Stimulated activated CD8-positive, alpha-beta memory T cell treated with anti-CD3 and anti-CD28 coated beads, Interleukin-2, amount 100 ng/mL, for 48 hours (primary cell): ENCODE measurements around the gene CNIH2.
"Not testable (repeated sequence)": the region's sequence is repeated elsewhere in the genome, so short reads cannot be mapped to it uniquely, and the experiment has no call there.

Source experiments
- DNase-seq, 2 donors: peaks; one replicate each; pipeline ENCODE4 v3.0.0-alpha.2; 2020; ENCODE audit warnings: low read depth in 2 of 2

The CNIH2 gene

GRCh38 chr11:66276619-66277018, 1.4 kb upstream of the CNIH2 start:
- DNase-seq: not testable (repeated sequence)

GRCh38 chr11:66277064-66277463, 911 bp upstream of the CNIH2 start:
- DNase-seq: not testable (repeated sequence)

GRCh38 chr11:66278363-66279091, 552 bp downstream of the CNIH2 start:
- no peak for DNase-seq

GRCh38 chr11:66279092-66279734, 1.2 kb downstream of the CNIH2 start:
- no peak for DNase-seq

DNA sequence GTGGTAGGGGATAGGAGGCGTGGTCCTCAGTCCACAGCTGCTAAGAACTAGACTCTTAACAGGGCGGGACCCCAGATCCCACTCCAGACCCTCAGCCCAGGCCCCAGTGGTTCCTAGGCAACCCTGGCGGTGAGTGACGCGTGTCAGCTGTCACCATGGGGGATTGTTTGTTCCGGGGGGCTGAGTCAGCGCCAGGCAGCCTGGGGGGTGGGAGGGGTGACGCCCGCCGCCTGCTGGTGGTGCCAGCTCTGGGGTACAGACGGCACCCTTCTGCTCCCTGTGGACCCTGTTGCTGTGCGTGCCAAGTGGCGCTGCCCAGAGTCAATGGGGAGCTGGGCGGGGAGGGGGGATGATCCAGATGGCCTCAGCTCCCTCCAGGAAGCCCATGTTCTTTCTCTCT, 2.5 kb downstream of the CNIH2 start:
- no peak for DNase-seq

GRCh38 chr11:66281001-66281400, 3.0 kb downstream of the CNIH2 start:
- DNase-seq: no peak

GRCh38 chr11:66281776-66282467, 3.9 kb downstream of the CNIH2 start:
- no peak for DNase-seq

- peak; percentile 99 to 100 for DNase-seq
These were observed 4.8 kb downstream of the CNIH2 start for GRCh38 chr11:66282468-66283455.

GRCh38 chr11:66283461-66284105, 5.6 kb downstream of the CNIH2 start:
- DNase-seq: no peak

- no peak for DNase-seq
These were observed 6.6 kb downstream of the CNIH2 start for GRCh38 chr11:66284526-66285078.

DNA sequence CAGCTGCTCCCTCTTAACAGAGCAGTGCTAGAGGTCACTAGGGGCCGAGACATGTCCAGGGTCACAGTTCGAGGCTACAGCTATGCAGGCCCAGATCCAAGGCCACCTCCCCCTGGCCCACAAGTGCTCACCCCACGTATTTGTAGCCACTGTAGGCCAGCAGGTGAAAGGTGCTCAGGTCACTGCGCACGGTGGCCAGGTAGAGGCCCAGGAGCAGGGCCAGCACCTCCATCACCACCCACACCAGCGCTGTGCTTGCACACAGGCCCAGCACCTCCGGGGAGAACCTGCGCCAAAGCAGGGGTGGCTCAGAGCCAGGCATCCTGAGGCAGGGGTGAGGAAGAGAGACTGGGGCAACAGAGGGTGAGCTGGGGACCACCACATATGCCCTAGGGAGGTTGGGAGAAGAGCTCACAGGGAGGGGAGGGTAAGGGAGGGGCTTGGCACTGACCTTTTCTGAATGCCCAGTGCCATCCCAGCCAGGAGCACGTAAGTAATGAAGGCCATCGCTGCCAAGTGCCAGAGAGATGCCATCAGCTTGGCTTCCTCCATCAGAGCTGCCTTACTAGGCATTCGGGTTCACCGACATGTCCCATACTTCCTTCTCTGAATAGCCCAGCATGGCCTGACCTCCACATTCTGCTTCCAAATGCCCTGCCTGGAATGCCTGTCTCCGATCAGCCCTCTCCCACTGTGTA, 7.4 kb downstream of the CNIH2 start:
- DNase-seq: no peak

- DNase-seq: no peak
These were observed 8.7 kb downstream of the CNIH2 start for GRCh38 chr11:66286699-66287098.

DNA sequence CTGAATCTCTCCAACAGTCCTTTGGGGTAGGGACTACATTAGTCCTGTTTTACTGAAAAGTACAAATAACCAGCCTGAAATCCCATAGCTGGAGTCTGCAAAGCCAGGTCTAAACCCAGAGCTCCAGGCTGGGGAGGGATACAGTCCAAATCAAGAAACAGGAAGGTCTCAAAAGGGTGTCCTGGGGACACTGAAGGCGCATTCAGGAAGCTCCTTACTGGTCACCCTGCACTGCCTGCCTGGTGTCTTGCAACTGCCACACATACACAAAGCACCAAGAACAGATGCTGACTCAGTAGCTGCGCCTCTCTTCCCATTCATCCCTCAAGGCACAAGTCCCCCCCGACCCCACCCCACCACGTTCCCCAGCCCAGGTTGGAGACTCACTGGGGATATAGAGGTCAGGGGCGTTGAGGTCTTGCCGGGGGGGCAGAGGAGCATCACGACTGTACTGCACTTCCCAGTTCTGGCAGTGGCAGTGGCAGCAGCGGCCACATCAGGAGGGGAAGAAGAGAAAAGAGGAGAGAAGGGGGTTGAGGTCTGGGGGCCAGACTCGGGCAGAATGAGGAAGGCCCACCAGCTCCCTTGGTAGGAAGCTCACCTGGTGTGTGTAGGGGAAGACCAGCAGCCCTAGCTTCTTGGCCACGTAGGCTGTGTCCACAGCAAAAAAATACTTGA, 9.4 kb downstream of the CNIH2 start:
- no peak for DNase-seq

DNA sequence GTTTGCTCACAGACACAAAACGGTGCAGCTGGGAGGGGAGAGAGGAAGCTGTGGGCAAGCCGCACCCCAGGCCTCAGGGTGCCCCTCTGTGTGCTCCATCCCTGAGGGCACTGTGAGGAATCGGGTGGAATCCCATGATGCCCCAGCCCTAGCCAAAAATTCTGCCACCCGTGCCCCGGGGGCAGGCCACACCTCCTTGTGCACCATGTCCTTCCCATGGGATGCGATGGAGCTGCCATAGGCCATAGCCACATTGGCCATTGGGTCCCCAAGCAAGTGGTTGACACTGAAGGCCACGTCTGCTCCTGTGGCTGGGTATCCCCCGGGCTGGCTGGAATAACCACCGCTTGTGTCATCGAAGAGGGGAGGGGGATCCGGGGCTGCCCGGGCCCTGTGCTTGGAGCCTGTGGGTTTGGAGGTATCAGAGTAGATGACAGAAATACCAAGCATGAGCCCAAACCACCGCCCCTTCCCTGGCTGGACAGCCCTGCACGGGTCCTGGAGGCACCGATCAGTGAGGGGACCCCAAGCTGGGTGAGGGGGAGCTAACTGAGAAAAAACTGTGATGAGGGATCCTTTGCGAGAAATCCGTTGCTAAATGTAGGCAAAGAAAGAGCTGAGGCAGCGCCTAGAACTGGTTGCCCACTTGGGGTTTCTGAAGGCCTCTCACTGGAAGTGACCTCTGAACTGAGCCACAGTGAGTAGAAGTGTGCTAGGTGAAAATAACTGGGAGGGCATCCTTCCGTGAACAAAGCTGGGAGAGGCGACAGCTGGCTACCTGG, 10.1 kb downstream of the CNIH2 start:
- DNase-seq: no peak

DNA sequence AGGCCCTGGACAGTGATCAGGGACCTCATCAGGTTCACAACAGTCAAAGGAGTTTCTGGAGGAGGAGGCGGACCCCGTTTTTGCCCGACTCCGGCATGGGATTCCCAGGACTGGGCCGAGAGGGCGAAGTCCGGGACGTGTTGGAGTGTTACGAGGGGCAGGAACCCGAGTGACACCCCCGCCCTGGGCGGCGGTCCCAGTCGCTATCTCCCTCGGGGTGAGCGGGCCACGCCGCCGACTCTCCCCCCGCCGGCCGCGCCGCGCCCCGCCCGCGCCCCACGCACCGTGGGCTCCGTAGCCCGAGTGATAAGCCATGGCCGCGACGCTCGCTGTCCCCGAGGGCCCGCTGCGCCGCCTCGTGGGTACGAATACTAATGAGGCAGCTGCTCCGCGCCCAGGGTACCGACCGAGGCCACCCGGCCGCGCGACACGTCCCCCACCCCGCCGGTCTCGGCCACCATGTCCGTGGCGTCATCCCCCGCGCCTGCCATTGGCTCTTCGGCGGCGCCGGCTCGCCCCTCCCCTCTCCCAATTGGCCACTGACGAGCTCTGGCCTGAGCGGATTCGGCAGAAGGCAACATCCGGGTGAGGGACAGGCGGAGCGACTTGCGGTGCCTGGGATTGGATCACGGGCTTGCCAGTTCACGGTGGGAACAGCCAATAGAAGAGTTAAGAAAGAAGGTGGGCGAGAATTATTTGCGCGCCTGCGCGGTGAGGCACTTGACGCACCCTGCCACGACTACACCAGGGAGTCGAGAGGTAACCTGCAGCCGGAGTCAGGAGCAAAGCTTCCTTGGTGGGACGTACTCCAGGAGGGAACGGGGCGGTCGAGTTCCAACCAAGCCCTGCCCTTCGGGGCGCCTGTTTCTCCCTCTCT, 10.9 kb downstream of the CNIH2 start, which contains the start of gene YIF1A:
Gene YIF1A (minus strand): TSS at position 473 of the 877 bp plus-strand sequence. CDS start 158 bp downstream, at position 315.
- peak; percentile 96 for DNase-seq

- DNase-seq: peak; percentile 61 to 75
These were observed 11.8 kb downstream of the CNIH2 start for GRCh38 chr11:66289548-66290329.

- no peak for DNase-seq
These were observed 12.3 kb downstream of the CNIH2 start for GRCh38 chr11:66290330-66290621.
